CD4-positive, alpha-beta T cell treated with Interleukin-6 at 100 ng/mL for 8 hours (primary cell): ENCODE results near the gene ELOVL2.
A peak's percentile ranks its signal among the peaks of the same experiment; 100 is the strongest.

ENCODE experiments used
- DNase-seq: peaks from one replicate; pipeline ENCODE4 v3.0.0-alpha.2; 2020; ENCODE audit warnings: mixed read lengths, low spot score

Gene ELOVL2

GRCh38 chr6:10977231-10977968 is 66.7 kb downstream of the ELOVL2 start:
- no peak for DNase-seq

DNA sequence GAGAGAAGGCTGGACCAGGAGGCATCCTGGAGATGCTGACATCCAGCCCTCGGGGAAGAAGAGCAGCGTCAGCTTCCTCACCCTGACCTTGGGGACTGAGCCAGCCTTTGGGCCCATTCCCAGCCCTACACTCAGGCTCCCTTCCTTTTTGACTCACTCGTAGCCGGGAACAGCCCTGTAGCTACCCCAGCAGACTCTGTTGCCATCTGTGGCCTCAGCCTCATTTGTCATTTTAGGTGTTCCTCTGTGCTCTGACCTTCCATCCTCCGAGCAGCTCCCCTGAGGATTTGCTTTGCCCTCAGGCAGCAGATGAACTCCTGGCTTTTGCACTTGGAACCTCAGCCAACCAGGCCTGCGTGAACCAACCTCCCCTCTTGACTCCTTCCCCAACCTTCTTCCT is 67.5 kb downstream of the ELOVL2 start:
- no peak for DNase-seq

- no peak for DNase-seq
These were observed 71.9 kb downstream of the ELOVL2 start for GRCh38 chr6:10972196-10972595.

DNA sequence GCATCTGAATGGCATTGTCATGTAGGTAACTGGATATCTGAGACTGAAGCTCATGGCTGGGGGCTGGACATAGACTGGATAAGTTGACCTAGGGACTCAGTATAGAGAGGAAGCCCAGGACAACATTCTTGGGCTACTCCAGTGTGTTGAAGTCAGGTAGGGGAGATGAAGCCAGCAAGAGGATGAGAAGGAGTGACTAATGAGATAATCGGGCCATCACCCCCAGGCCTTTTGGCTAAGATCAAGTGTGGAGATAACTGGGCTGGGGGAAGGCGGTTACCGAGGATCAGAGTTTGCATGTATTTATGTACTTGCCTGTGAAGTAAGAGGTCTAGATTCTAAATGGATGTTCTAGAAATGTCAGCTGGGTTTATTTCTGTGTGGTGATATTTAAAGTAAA is 73.4 kb downstream of the ELOVL2 start:
- no peak for DNase-seq

DNA sequence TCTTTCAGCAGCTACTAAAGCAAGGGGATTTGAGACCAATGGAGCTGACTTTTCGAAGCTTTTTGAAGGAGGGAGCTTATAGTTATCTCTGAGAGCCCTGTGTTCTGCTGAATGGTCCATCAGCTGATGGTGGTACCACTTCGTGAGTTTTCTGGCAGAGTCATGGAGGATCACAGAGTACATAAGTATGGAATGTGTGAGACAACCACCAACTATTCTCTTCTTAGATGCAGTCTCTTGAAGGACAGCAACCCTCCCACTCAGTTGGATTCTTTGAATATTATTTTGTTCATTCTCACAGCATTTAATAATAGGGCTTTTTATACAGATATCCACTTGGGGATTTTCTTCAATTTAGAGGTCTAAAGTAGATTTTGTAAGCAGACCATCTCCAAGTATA is 75.3 kb downstream of the ELOVL2 start:
- no peak for DNase-seq

DNA sequence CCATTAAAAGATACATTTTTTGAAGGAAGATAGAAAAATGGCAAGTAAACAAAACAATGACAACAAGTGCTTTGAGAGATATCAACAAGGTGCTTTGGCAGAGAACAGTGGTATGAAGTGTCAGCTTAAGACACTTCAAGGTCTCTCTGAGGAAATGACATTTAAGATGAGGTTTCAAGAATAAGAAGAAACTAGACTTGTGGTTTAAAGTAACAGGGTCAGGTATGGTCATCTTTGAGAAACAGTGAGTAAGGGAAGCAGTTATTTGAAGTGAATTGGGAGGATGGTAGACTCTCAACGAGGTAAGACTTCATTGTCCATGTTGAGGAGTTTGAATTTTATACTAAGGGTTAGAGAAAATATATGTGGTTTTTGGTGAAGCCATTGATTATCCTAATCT is 79.4 kb downstream of the ELOVL2 start:
- DNase-seq = no peak

GRCh38 chr6:10963113-10963512 is 81.0 kb downstream of the ELOVL2 start:
- no peak for DNase-seq

GRCh38 chr6:10962673-10963072 is 81.4 kb downstream of the ELOVL2 start:
- DNase-seq = no peak

DNA sequence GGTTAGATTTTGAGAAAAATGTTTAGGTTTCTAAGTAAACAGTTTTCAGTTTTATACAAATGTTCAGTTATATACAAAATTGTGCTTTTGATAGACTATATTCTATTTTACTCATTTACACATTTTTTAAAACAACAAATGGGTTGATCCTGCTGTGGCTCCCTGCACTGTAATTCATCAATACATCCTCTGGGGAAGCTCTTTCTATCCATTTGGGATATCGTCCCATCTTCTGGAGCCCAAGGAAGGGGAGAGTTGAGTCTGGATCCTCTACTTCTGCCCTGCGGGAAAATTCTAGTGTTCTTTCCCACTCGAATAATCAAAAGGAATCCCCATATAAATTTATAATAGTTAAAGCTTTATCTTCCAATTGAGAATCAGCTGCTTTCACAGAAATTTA is 82.3 kb downstream of the ELOVL2 start:
- no peak for DNase-seq

GRCh38 chr6:10960171-10960570 is 83.9 kb downstream of the ELOVL2 start:
- DNase-seq = no peak

- no peak for DNase-seq
These were observed 86.7 kb downstream of the ELOVL2 start for GRCh38 chr6:10957414-10957886.

- DNase-seq = no peak
These were observed 87.3 kb downstream of the ELOVL2 start for GRCh38 chr6:10956776-10957175.

GRCh38 chr6:10954590-10955010 is 89.5 kb downstream of the ELOVL2 start:
- peak; percentile 23 for DNase-seq

DNA sequence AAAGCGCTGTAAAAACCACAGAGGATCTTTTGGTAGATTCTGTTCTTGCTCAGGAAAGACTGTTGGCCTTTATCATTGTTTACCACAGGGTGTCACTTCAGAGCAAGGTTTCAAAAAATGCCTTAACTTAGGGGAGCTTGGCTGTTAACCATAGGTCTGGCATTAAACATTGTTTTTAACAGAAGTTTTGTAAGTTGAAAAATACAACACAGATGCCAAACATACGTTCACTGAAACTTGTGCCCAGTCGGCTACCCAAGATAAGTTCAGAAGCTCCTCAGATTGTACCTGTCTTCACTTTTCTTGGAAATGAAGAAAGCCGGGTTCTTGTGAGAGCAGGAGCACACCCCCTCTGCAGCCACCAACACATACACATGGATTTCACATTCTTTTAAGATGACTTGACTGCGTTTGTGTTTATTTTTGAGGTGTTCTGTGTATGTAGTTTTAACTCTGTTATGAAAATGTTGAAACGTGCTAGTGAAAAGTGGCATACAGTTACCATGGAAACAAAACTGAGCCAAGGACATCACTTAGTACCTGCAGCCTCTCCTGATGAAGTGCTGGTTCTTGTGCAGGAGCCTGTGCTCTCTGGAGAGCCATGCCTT is 92.3 kb downstream of the ELOVL2 start:
- no peak for DNase-seq

DNA sequence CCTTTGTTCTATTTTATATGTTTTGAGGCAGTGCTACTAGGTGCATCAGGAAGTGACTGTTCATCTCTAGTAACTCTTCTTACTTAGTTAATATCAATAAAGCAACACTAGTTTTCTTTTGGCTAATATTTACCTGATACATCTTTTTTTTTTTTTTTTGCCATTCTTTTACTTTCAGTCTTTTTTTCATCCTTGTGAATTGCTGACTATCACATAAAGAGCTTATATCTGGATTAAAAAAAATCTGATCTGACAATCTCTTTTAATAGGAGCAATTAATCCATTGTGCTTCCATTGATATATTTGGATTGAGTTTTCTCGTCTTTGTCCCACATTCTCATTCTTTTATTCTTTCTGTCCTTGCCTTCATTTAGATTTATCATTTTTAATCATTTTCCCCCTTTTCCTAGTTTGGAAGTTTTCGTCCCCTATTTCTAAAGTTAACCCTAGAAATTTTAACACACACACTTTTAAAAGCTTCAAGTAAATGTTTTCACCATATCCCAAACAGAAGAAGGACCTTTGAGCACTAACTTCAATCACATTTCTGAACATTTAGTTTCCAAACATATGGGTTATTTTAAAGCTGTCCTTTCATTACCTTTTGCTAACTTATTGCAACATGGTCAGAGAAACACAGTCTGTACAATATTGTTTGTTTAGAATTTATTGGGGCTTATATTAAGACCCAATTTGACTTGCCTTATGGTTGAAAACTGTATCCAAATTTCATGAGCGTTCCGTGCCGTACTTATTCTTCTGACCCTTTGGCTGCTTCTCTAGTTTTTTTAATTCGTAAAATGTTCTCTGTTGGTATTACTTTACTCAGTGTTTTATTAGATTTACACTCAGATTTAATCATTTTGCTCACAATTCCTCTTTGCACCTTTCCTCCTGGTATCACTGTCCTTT is 94.3 kb downstream of the ELOVL2 start:
- no peak for DNase-seq

- DNase-seq = no peak
These were observed 96.1 kb downstream of the ELOVL2 start for GRCh38 chr6:10947966-10948365.

- no peak for DNase-seq
These were observed 98.3 kb downstream of the ELOVL2 start for GRCh38 chr6:10945845-10946244.

DNA sequence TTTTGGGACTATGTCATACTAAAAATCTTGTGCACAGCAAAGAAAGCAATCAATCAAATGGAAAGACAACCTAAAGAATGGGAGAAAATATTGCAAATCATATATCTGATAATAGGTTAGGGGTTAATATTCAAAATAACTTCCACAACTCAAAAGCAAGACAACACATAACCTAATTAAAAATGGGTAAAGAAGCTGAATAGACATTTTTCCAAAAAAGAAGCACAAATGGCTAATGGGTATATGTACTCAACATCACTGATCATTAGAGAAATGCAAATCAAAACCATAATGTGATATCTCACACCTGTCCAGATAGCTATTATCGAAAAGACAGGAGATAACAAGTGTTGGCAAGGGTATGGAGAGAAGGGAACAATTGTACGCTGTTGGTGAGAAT is 104.3 kb downstream of the ELOVL2 start:
- DNase-seq = no peak

GRCh38 chr6:10933126-10933525 is 111.0 kb downstream of the ELOVL2 start:
- no peak for DNase-seq
